Hepatocyte (in vitro differentiated cells): ENCODE results near the gene PDE7B. TPM values are rescaled to one million over a fixed set of nuclear protein-coding genes. Genes with fewer than 3 reads are reported as not detected.

Experiments used
- DNase-seq: peaks from one replicate; pipeline ENCODE4 v3.0.0-alpha.2; 2016; ENCODE audit warnings: low spot score
- H2AFZ ChIP-seq: fragments of 200-600 bp; sonication (generic); 2 replicates; pipeline ENCODE4 v1.6.0; 2016; ENCODE audit warnings: antibody characterized with exemption, mild to moderate bottlenecking
- H3K27ac ChIP-seq: fragments of 200-600 bp; sonication (generic); 2 replicates; pipeline ENCODE4 v1.5.1; 2016; ENCODE audit warnings: mild to moderate bottlenecking
- H3K27me3 ChIP-seq: fragments of 200-600 bp; sonication (generic); 2 replicates; pipeline ENCODE4 v1.6.1; 2016
- H3K36me3 ChIP-seq: fragments of 200-600 bp; sonication (generic); replicated peaks from 2 replicates; pipeline ENCODE4 v1.5.1; 2016; ENCODE audit warnings: low read depth; ENCODE audit not compliant: insufficient read depth
- H3K4me1 ChIP-seq: fragments of 200-600 bp; sonication (generic); 2 replicates; pipeline ENCODE4 v1.5.1; 2016; ENCODE audit warnings: mild to moderate bottlenecking, moderate library complexity; ENCODE audit not compliant: insufficient read depth
- H3K4me2 ChIP-seq: fragments of 200-600 bp; sonication (generic); 2 replicates; pipeline ENCODE4 v1.6.0; 2016
- H3K4me3 ChIP-seq: fragments of 200-600 bp; sonication (generic); 2 replicates; pipeline ENCODE4 v1.5.1; 2016; ENCODE audit warnings: mild to moderate bottlenecking
- H3K79me2 ChIP-seq: fragments of 200-600 bp; sonication (generic); 2 replicates; pipeline ENCODE4 v1.6.0; 2017; ENCODE audit warnings: mild to moderate bottlenecking
- H3K9me2 ChIP-seq: fragments of 200-600 bp; sonication (generic); replicated peaks from 2 replicates; pipeline ENCODE4 v1.6.0; 2017; ENCODE audit warnings: mild to moderate bottlenecking; ENCODE audit not compliant: insufficient read depth
- H3K9me3 ChIP-seq: fragments of 200-600 bp; sonication (generic); 2 replicates; pipeline ENCODE4 v1.5.1; 2016; ENCODE audit warnings: low read depth, mild to moderate bottlenecking
- H4K20me1 ChIP-seq: fragments of 200-600 bp; sonication (generic); 2 replicates; pipeline ENCODE4 v1.6.0; 2016; ENCODE audit warnings: mild to moderate bottlenecking; ENCODE audit not compliant: insufficient read depth, poor library complexity, severe bottlenecking
- EZH2 ChIP-seq: fragments of 200-600 bp; sonication (generic); IDR thresholded peaks from 2 replicates; pipeline ENCODE4 v1.6.1; 2016; ENCODE audit warnings: antibody characterized with exemption, mild to moderate bottlenecking, borderline replicate concordance
- EZH2phosphoT487 ChIP-seq: fragments of 200-600 bp; sonication (generic); IDR thresholded peaks from one replicate; pipeline ENCODE4 v1.6.1; 2018; ENCODE audit warnings: antibody characterized with exemption, mild to moderate bottlenecking, low read depth, moderate library complexity; ENCODE audit not compliant: unreplicated experiment, severe bottlenecking
- WGBS: methylation state at CpG from one replicate; pipeline ENCODE4 v1.1.6; 2016; ENCODE audit warnings: low lambda C conversion rate; ENCODE audit errors: missing lambda C conversion rate; 5-methylcytosine and 5-hydroxymethylcytosine counted together
- polyA plus RNA-seq: library from polyadenylated mRNA; unstranded; fragments of >200 nt; fragmentation: Nextera tagmentation; extraction: Ambion mirVana; gene quantifications from 2 replicates; pipeline ENCODE4 v1.2.1, GENCODE V29; 2016
- total RNA-seq: library from RNA; depleted of rRNA; stranded (reverse); fragments of >200 nt; gene quantifications from 2 replicates; pipeline ENCODE4 v1.2.3, GENCODE V29; 2014
- TF ChIP-seq, protein P1 (sequence below): fragments of 200-600 bp; sonication (generic); IDR thresholded peaks from 2 replicates; pipeline ENCODE4 v1.5.1; 2016; ENCODE audit warnings: antibody characterized with exemption, mild to moderate bottlenecking; ENCODE audit not compliant: poor library complexity

Gene PDE7B
- total and polyA plus RNA-seq, 2 experiments from 2014 or later, result 3.4 to 7.2 TPM

- Histone ChIP-seq H3K9me3 (no peaks in the 10 kb centered on the region), H3K36me3 (no peaks in the 10 kb centered on the region), H4K20me1 (no peaks in the 10 kb centered on the region), H3K79me2 (no peaks in the 10 kb centered on the region), H3K9me2 (no peaks in the 10 kb centered on the region), H3K4me3 (no peak overlapping the region), H2AFZ (no peak overlapping the region), H3K27me3 (no peaks in the 10 kb centered on the region), H3K4me1 (peaks cover 9% of the 10 kb centered on the region), H3K4me2 (peak overlapping the region; percentile 48), H3K27ac (no peak overlapping the region)
- no peak for DNase-seq
- WGBS, result 65% methylated on average over 7 of the region's 7 CpGs
- TF ChIP-seq EZH2phosphoT487 (no peak), EZH2 (no peak)
- TF ChIP-seq, protein P1, sequence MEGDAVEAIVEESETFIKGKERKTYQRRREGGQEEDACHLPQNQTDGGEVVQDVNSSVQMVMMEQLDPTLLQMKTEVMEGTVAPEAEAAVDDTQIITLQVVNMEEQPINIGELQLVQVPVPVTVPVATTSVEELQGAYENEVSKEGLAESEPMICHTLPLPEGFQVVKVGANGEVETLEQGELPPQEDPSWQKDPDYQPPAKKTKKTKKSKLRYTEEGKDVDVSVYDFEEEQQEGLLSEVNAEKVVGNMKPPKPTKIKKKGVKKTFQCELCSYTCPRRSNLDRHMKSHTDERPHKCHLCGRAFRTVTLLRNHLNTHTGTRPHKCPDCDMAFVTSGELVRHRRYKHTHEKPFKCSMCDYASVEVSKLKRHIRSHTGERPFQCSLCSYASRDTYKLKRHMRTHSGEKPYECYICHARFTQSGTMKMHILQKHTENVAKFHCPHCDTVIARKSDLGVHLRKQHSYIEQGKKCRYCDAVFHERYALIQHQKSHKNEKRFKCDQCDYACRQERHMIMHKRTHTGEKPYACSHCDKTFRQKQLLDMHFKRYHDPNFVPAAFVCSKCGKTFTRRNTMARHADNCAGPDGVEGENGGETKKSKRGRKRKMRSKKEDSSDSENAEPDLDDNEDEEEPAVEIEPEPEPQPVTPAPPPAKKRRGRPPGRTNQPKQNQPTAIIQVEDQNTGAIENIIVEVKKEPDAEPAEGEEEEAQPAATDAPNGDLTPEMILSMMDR, result no peak
Observed at GRCh38 chr6:135866445-135867123, 15.1 kb downstream of the PDE7B start.

DNA sequence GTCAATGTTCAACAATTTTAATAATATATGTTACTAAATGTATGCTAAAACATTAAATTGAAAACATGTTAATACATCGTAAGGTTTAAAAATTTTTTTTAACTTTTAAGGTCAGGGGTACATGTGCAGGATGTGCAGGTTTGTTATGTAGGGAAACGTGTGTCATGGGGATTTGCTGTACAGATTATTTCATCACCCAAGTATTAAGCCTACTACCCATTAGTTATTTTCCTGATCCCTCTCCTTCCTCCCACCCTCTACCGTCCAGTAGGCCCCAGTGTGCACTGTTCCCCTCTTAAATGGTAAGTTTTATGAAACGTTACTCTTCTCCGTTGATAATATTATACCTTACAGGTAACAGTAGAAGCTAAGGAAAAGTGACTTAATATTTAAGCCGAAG is 15.8 kb downstream of the PDE7B start:
- H3K27ac ChIP-seq, result no peak overlapping the region
- peak overlapping the region; percentile 48 for H3K4me2 ChIP-seq
- no peaks in the 10 kb centered on the region for H3K27me3 ChIP-seq
- H3K79me2 ChIP-seq, result no peaks in the 10 kb centered on the region
- 72% methylated on average over 6 of the region's 6 CpGs for WGBS
- no peaks in the 10 kb centered on the region for H3K9me3 ChIP-seq
- no peak overlapping the region for H2AFZ ChIP-seq
- no peaks in the 10 kb centered on the region for H4K20me1 ChIP-seq
- no peak overlapping the region for H3K4me3 ChIP-seq
- H3K9me2 ChIP-seq, result no peaks in the 10 kb centered on the region
- no peaks in the 10 kb centered on the region for H3K36me3 ChIP-seq
- no peak for DNase-seq
- no peak for TF ChIP-seq EZH2phosphoT487
- TF ChIP-seq, protein P1, result no peak
- no peak for TF ChIP-seq EZH2
- H3K4me1 ChIP-seq, result peaks cover 9% of the 10 kb centered on the region

GRCh38 chr6:135869857-135870256 is 18.4 kb downstream of the PDE7B start:
- no peak overlapping the region for H3K4me2 ChIP-seq
- TF ChIP-seq EZH2phosphoT487 (no peak), EZH2 (no peak)
- TF ChIP-seq, protein P1, result no peak
- H3K27ac ChIP-seq, result no peak overlapping the region
- no peaks in the 10 kb centered on the region for H3K9me2 ChIP-seq
- H3K4me3 ChIP-seq, result no peak overlapping the region
- H3K79me2 ChIP-seq, result no peaks in the 10 kb centered on the region
- H3K27me3 ChIP-seq, result no peaks in the 10 kb centered on the region
- no peak overlapping the region for H2AFZ ChIP-seq
- H4K20me1 ChIP-seq, result no peaks in the 10 kb centered on the region
- H3K9me3 ChIP-seq, result no peaks in the 10 kb centered on the region
- WGBS, result 82% methylated on average over 4 of the region's 4 CpGs
- no peak for DNase-seq
- peaks cover 9% of the 10 kb centered on the region for H3K4me1 ChIP-seq
- H3K36me3 ChIP-seq, result no peaks in the 10 kb centered on the region
